Erythroblast (primary cell): ENCODE results near the gene TEX26.

Source experiments
- DNase-seq, 2 experiments: peaks; one replicate each; lab custom pipeline; 2025; lab: John Stamatoyannopoulos, UW
- GATA1 ChIP-seq: IDR thresholded peaks from 2 replicates; pipeline ENCODE4 v1.6.1; 2011; ENCODE audit warnings: low read depth, mild to moderate bottlenecking, control low read depth, low read length, moderate library complexity
- POLR2A ChIP-seq: IDR thresholded peaks from 2 replicates; pipeline ENCODE4 v1.6.1; 2011; ENCODE audit warnings: mild to moderate bottlenecking, low read length

TEX26 gene

DNA sequence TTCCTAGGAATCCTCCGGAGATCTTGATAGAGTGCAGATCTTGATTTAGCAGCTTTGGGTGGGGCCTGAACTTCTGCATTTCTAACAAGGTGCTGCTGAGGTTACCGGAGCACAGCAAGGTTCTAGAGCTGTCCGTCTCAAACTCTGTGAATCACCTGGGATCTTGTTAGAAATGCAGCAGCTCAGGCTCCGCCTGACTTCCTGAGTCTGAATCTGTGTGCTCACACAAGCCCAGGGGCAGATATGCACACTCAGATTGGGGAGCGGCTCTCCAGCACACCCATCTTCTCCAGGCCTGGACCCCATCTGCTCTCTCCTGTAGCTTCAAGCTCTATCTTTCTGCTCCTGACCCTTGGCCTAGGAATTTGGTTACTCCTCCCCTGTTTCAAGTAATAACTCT is 3.5 kb upstream of the TEX26 start:
- TF ChIP-seq GATA1 = no peak
- TF ChIP-seq POLR2A = no peak
- no peak for DNase-seq

DNA sequence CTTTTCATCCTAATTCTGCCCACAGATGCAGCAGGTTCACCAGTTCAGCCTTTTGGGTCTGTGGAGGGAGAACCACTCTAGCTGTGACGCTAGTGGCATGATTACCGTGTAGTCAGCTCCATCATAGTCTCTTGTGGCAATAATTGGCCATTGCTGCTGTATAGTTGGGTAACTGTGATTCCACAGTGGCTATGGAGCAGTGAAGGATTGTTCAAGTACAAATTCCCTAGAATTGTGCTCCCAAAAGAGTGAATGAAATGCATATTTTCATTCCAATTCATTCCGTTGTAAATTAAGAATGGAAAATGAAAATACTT is 856 bp downstream of the TEX26 start:
- DNase-seq = no peak

DNA sequence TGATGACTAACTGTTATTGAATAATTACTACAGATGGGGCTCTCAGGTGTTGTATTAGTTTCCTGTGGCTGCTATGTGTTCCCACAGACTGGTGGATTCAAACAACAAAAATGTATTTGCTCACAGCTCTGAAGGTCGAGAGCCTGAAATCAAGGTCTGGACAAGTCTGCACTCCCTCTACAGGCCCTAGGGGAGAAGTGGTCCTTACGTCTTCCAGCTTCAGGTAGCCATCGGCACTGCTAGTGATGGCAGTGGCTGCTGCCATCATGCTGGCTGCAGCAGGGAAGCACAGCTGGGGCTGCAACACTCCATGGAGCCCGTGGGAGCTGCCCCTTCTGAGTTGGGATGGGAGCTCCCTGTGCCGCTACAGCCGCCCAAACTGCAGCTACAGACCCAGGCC is 1.9 kb downstream of the TEX26 start:
- DNase-seq = no peak

More for the DNA sequence above, 856 bp downstream of the TEX26 start:
- TF ChIP-seq POLR2A = no peak
- TF ChIP-seq GATA1 = no peak

DNA sequence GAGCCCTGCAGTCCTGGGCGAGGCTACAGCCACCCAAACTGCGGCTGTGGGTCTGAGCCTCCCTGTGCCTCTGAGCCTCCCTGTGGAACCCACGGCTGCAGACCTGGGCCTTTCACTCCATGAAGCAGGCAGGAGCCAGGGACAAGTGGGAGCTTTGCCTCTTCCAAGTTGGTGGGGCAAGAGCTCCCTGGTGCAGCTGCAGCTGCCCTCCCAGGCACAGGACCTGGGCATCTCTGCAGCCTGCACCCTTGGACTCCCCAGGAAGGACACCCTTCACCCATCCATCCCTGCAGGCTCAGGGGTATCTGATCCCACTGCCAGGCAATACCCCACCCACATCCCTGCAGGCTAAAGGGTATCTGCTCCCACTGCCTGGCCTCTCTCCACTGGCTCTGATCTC is 2.3 kb downstream of the TEX26 start:
- TF ChIP-seq POLR2A (no peak), GATA1 (no peak)
- DNase-seq = no peak

More for the DNA sequence above, 1.9 kb downstream of the TEX26 start:
- TF ChIP-seq POLR2A = no peak
- no peak for TF ChIP-seq GATA1

DNA sequence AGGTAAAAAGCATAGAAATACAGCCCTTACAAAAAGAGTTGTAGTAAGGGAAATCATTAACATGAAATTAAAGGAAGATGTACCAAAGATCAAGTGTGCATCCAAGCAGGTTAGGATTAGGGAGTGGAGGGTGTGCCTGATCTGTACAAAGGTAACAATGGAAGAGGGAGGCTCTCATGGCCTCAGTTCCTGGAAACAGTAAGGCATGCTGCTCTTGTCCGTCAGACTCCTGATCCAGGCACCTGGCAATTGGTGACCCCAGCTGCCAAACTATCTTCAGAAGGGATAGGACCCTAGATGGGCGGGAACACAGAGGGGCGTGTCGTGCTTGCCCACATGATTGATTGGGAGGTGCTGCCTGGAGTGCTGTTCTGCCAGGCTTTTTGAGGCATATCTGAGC is 4.5 kb downstream of the TEX26 start:
- no peak for DNase-seq
- TF ChIP-seq POLR2A (no peak), GATA1 (no peak)

DNA sequence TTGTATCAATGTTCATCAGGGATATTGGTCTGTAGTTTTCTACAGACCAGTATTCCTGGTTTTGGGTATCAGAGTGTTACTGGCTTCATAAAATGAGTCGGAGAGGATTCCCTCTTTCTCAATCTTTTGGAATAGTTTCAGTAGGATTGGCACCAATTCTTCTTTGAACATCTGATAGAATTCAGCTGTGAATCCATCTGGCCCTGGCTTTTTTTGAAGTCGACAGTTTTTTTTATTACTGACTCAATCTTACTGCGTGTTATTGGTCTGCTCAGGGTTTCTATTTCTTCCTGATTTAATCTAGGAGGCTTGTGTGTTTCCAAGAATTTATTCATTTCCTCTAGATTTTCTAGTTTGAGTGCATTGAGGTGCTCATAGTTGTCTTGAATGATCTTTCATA is 11.4 kb downstream of the TEX26 start:
- TF ChIP-seq GATA1 = no peak
- TF ChIP-seq POLR2A = no peak
- DNase-seq = no peak

DNA sequence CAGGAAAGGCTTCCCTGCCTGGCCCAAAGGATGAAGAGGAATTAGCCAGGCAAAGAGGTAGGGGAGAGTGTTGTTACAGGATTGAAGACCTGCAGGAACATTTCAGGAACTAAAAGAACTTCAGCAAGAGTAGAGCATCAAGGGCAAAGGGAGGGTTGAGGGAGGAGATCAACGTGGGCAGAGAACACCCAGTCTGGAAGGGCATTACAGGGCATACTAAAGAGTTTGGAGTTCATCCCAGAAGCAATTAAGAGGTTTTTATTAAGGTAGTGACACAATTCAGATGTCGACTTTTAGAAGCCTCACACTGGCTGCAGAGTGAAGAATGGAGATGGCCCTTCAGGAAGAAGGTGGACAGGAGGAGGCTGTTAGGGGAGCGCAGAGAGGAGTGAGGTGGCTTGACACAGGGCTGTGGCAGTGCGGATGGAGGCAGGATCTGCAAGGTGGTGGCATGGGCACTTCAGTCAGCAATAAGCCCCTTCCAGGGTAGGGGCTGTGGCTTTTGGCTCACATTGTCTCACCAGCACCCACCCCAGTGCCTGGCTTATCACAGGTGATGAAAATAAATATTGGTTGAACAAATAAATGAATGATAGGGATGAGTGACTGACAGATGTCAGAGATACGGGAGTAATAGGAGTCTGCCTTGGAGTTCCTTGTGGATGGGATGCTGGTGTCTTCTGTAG is 24.9 kb downstream of the TEX26 start:
- TF ChIP-seq GATA1 = no peak
- no peak for TF ChIP-seq POLR2A
- no peak for DNase-seq

DNA sequence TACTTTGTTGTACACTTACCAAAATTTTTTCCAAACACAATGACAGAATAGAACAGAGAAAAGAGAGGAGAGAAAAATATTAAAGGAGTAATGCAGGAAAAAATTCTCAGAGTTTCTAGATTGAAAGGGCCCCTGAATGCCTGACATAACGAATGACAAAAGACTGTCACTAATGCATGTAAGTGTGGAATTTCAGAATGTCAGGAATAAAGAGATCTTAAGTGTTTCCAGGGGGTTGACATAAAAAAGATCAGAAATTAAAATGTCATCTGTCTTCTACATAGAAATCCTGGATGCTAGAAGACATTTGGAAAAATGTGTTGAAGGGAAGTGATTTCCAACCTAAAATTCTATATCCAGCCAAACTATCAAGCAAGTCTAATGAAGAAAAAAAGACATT is 27.2 kb downstream of the TEX26 start:
- DNase-seq = no peak
- TF ChIP-seq GATA1 (no peak), POLR2A (no peak)

DNA sequence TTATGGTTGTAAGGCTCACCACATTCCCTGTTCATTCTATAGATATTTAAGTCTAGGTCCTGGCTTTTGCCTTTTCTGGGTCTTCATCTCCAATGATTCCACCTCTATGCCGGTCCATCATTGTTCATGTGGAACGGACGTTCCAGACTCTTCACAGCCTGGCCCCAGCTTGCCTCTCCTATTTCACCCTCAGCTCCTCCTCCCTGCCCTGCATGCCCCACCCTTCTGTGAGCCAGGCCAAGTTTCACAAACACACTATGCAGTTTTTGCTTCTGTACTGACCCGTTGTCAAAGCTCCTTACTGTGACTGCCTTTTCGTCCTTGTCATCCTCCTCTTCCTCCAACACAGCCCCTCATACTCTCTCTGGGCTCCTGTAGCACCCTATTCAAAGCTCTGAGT is 31.3 kb downstream of the TEX26 start:
- TF ChIP-seq GATA1 = no peak
- TF ChIP-seq POLR2A = no peak
- DNase-seq = no peak

DNA sequence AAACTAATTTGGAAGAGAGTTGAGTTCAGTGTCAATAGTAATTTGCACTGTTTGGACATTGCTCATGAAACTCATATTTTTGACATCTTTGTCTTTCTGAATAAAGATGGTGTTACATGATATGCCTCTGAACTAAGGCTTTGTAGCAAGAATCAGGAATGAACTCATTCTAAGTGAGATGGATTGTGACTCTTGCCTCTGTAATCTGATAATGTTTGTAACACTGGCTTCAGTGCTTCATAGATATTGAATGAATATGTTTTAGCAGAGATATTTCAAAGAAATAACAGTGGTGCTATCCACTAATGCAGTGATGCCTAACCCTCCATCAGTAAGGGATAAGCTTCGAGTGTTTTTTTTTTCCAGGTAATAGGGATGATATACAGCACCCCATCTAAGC is 32.9 kb downstream of the TEX26 start:
- TF ChIP-seq GATA1 = no peak
- no peak for TF ChIP-seq POLR2A
- no peak for DNase-seq

DNA sequence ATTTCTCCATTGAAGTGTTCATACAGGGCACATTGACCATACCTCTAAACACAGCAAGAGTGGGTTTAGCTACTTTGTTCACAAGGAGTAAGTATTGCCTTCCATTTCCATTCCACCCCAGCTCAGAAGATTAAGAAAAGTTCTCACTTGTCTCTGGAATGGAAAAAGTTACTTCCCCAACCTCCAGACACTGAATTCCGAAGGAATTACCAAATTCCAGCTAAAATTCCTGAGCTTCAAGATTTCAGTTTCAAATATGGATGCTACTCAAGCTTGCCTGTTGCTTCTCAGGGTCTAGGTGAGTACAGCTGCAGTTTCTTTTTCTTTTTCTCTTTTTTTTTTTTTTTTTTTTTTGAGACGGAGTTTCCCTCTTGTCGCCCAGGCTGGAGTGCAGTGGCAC is 33.6 kb downstream of the TEX26 start:
- DNase-seq = no peak

DNA sequence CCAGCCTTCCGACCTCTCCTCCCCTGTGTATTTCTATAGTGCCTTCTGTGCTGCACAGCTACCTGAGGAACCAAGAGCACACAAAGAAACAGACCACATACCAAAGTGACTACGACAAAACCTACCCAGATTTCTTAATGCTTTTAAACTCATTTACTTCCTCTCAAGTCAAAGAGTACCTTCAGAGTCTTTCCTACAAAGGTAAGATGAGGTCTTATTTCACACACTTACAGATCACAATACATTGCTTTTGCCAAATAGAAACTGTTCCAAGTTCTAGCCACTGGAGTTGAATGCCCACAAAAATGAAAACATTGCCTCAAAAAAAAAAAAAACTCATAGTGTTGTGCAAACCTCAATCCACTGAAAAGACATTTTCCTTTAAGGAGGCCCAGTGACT is 36.4 kb downstream of the TEX26 start:
- DNase-seq = no peak
- no peak for TF ChIP-seq GATA1
- no peak for TF ChIP-seq POLR2A

More for the DNA sequence above, 33.6 kb downstream of the TEX26 start:
- no peak for TF ChIP-seq POLR2A
- no peak for TF ChIP-seq GATA1

DNA sequence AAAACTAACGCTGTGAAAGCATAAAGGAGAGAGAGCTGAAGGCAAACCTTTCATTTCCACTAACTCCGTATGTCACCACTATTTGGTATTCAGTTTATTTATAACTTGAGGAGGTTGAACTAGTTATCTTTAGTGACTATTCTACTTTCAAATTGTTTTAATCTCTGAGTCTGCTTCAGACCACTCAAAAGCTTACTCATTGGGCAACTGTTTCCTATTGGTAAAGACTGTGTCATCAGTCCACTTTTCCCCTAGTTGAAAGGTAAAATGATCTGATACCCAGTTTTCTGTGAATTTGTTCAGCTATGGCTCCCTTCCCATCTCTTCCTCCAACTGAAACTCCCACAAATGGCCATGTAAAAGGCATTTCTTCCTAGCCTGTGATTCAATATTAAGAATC is 39.1 kb downstream of the TEX26 start:
- DNase-seq = no peak
- TF ChIP-seq GATA1 (no peak), POLR2A (no peak)

DNA sequence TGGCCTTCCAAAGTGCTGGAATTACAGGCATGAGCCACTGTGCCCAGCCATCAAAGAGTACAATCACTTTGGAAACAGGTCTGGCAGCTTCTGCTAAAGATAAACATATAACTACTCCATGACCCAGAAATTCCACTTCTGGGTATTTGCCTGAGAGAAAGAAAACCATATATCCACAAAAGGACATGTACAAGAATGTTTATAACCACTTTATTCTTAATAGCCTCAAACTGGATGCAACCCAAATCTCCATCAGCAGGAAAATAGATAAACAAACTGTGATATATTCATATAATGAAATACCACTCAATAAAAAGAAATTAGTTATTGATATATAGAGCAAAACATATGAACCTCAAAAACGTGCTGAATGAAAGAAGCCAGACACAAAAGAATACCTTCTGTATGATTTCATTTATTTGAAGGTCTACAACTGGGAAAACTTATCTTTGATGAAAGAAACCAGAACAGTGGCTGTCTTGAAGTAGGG is 40.5 kb downstream of the TEX26 start:
- no peak for DNase-seq
- TF ChIP-seq POLR2A (no peak), GATA1 (no peak)

DNA sequence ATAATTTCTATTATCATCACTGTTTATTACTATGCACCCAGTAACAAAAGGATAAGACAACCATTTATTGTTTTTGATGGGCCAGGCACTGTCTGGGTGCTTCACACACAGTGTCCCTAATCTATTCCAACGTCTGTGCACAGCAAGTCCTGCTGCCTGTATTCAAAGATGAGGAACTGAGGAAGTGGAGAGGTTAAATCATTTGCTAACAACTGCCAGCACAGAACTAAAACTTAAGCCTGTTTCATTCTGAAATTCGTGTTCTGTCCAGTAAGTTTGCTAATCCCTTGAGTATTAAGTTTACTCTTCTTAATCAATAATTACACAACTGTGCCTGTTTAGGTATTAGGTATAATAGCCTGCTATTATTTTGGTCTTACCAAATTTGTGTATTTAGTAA is 41.9 kb downstream of the TEX26 start:
- TF ChIP-seq GATA1 = no peak
- TF ChIP-seq POLR2A = no peak
- DNase-seq = no peak
